Subcutaneous abdominal adipose tissue (tissue), 5 donors: ENCODE data around the gene ACER3.
"Not testable (repeated sequence)": the region's sequence is repeated elsewhere in the genome, so short reads cannot be mapped to it uniquely, and the experiment has no call there.

Source experiments
- H3K27ac ChIP-seq: one replicate; pipeline ENCODE4 v1.7.0; 2013; ENCODE audit warnings: low read depth, mild to moderate bottlenecking, inconsistent platforms, low read length, moderate library complexity
- H3K27me3 ChIP-seq, 5 donors: one replicate each; pipeline ENCODE4 v1.7.0; 2013; ENCODE audit warnings: low read length in 5 of 5, inconsistent platforms in 1 of 5; ENCODE audit not compliant: control insufficient read depth in 5 of 5, insufficient read depth in 4 of 5
- H3K36me3 ChIP-seq, 5 donors: one replicate each; pipeline ENCODE4 v1.7.0; 2013; ENCODE audit warnings: low read length in 5 of 5; ENCODE audit not compliant: control insufficient read depth in 5 of 5, insufficient read depth in 5 of 5
- H3K4me1 ChIP-seq, 5 donors: one replicate each; pipeline ENCODE4 v1.7.0; 2013; ENCODE audit warnings: low read length in 5 of 5, mild to moderate bottlenecking in 3 of 5, moderate library complexity in 1 of 5; ENCODE audit not compliant: control insufficient read depth in 5 of 5, insufficient read depth in 5 of 5
- H3K4me3 ChIP-seq, 5 donors: one replicate each; pipeline ENCODE4 v1.7.0; 2013; ENCODE audit warnings: low read length in 5 of 5, low read depth in 1 of 5
- H3K9ac ChIP-seq, 5 donors: one replicate each; pipeline ENCODE4 v1.7.0; 2013; ENCODE audit warnings: low read length in 5 of 5, mild to moderate bottlenecking in 4 of 5, moderate library complexity in 3 of 5
- H3K9me3 ChIP-seq, 5 donors: one replicate each; pipeline ENCODE4 v1.7.0; 2013; ENCODE audit warnings: low read length in 5 of 5; ENCODE audit not compliant: control insufficient read depth in 5 of 5
- donor health status: healthy.
- donor health status: healthy.
- donor health status: healthy.
- donor health status: healthy.
- donor health status: healthy.

Gene ACER3

GRCh38 chr11:76846441-76846840, 14.3 kb upstream of the ACER3 start:
- Histone ChIP-seq H3K9me3 (no peaks in the 10 kb centered on the region), H3K27me3 (no peaks in the 10 kb centered on the region), H3K4me1 (peaks cover 3 to 20% (median 8%) of the 10 kb centered on the region in 5 donors), H3K4me3 (no peak overlapping the region), H3K9ac (no peak overlapping the region), H3K36me3 (no peaks in the 10 kb centered on the region), H3K27ac (no peak overlapping the region)

DNA sequence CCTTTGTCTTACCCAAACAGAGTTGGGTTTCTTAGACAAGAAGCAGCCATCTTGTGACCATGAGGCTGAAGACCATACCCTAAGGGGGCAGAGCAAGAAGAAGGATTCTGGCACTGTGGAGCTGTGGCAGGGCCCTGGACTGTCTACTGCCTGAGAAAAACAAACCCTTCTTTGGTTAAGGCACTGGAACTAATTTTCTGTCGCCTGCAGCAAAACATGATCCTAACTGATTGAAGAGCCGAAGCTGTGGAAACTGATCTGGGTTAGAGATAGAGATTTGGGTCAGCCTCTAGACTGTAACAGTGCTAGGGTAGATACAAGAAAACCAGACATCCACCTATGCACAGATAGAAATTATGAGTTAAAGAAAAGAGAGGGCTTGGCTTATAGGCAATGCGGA, 11.3 kb upstream of the ACER3 start:
- H3K36me3 ChIP-seq = no peaks in the 10 kb centered on the region
- H3K4me3 ChIP-seq = no peak overlapping the region
- H3K27me3 ChIP-seq = no peaks in the 10 kb centered on the region
- no peak overlapping the region for H3K27ac ChIP-seq
- peaks cover 3 to 20% (median 8%) of the 10 kb centered on the region in 5 donors for H3K4me1 ChIP-seq
- H3K9ac ChIP-seq = no peak overlapping the region
- H3K9me3 ChIP-seq = no peaks in the 10 kb centered on the region

DNA sequence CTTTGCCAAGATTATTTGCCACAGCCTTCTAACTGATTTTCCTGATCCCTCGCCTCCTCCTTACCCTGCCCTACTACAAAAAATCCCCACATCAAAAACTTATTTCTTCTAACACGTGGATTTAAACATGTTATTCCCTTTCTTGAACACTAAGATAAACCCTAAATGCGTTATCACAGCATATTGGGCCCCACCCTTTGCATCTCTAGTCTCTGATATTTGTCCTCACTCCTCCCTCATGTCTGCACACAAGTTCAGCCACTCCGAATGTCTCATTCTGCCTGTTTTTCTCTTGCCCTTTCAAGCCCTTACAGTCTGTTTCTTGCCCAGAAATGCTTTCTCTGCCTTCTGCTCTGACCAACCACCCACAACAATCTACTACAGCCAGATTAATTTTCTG, 10.6 kb upstream of the ACER3 start:
- Histone ChIP-seq H3K27ac (no peak overlapping the region), H3K4me3 (no peak overlapping the region), H3K36me3 (no peaks in the 10 kb centered on the region), H3K9ac (no peak overlapping the region), H3K27me3 (no peaks in the 10 kb centered on the region), H3K9me3 (no peaks in the 10 kb centered on the region), H3K4me1 (peaks cover 3 to 20% (median 8%) of the 10 kb centered on the region in 5 donors)

GRCh38 chr11:76850815-76851214, 9.9 kb upstream of the ACER3 start:
- no peak overlapping the region for H3K27ac ChIP-seq

GRCh38 chr11:76854709-76855108, 6.0 kb upstream of the ACER3 start:
- Histone ChIP-seq H3K27ac (no peak overlapping the region), H3K4me3 (no peak overlapping the region), H3K4me1 (peaks cover 3 to 18% (median 5%) of the 10 kb centered on the region in 5 donors), H3K27me3 (no peaks in the 10 kb centered on the region), H3K9me3 (no peaks in the 10 kb centered on the region), H3K36me3 (no peaks in the 10 kb centered on the region), H3K9ac (no peak overlapping the region)

More at GRCh38 chr11:76850815-76851214, 9.9 kb upstream of the ACER3 start:
- Histone ChIP-seq H3K4me1 (peaks cover 3 to 20% (median 8%) of the 10 kb centered on the region in 5 donors), H3K9ac (no peak overlapping the region), H3K27me3 (no peaks in the 10 kb centered on the region), H3K36me3 (no peaks in the 10 kb centered on the region), H3K9me3 (no peaks in the 10 kb centered on the region), H3K4me3 (no peak overlapping the region)

- H3K9me3 ChIP-seq, H3K4me3 ChIP-seq, H3K36me3 ChIP-seq, H3K9ac ChIP-seq, H3K27ac ChIP-seq, H3K27me3 ChIP-seq: not testable (repeated sequence)
- H3K4me1 ChIP-seq = peaks cover 2 to 17% (median 10%) of the 10 kb centered on the region in 5 donors
Measured at GRCh38 chr11:76855670-76856069, 5.0 kb upstream of the ACER3 start.

DNA sequence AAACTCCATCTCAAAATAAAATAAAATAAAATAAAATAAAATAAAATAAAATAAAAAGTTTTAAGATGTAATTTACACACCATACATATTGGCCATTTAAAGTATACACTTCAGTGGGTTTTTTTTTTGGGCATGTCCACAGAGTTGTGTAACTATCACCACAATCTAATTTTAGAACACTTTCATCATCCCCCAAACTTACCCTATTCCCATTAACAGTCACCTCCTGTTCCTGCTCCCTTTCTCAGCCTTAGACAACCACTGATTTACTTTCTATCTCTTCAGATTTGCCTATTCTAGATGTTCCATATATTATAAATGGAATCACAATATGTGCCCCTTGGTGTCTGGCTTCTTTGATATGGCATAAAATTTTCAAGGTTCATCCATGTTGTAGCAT, 4.6 kb upstream of the ACER3 start:
- H3K27me3 ChIP-seq = no peaks in the 10 kb centered on the region
- H3K9me3 ChIP-seq = no peaks in the 10 kb centered on the region
- H3K4me1 ChIP-seq = peaks cover 0 to 13% (median 10%) of the 10 kb centered on the region in 5 donors
- no peak overlapping the region for H3K9ac ChIP-seq
- no peak overlapping the region for H3K27ac ChIP-seq
- H3K36me3 ChIP-seq = no peaks in the 10 kb centered on the region
- H3K4me3 ChIP-seq = no peak overlapping the region

DNA sequence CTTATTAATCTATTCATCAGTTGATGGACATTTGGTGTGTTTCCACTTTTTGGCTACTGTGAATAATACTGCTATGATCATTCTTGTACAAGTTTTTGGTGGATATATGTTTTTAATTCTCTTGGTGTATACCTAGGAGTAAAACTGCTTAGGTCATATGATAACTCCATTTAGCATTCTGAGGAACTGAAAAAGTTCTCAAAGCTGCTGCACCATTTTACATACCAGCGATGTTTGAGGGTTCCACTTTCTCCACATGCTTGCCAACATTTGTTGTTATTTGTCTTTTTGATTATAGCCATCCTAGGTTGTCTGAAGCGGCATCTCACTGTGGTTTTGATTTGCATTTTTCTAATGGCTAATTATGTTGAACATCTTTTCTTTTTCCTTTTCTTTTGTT, 4.1 kb upstream of the ACER3 start:
- Histone ChIP-seq H3K27ac (no peak overlapping the region), H3K9ac (no peak overlapping the region), H3K4me3 (no peak overlapping the region), H3K4me1 (peaks cover 3 to 16% (median 14%) of the 10 kb centered on the region in 5 donors), H3K36me3 (no peaks in the 10 kb centered on the region), H3K9me3 (no peaks in the 10 kb centered on the region), H3K27me3 (no peaks in the 10 kb centered on the region)

- no peaks in the 10 kb centered on the region for H3K9me3 ChIP-seq
- H3K4me1 ChIP-seq = peaks cover 8 to 29% (median 27%) of the 10 kb centered on the region in 5 donors
- no peaks in the 10 kb centered on the region for H3K36me3 ChIP-seq
- no peaks in the 10 kb centered on the region for H3K27me3 ChIP-seq
- no peak overlapping the region for H3K27ac ChIP-seq
- H3K9ac ChIP-seq = no peak overlapping the region
- no peak overlapping the region for H3K4me3 ChIP-seq
Measured at GRCh38 chr11:76857781-76858410, 2.8 kb upstream of the ACER3 start.

GRCh38 chr11:76859708-76860227, 950 bp upstream of the ACER3 start:
- H3K9me3 ChIP-seq = no peaks in the 10 kb centered on the region
- H3K27me3 ChIP-seq = no peaks in the 10 kb centered on the region
- H3K27ac ChIP-seq = peak overlapping the region; percentile 89
- H3K36me3 ChIP-seq = no peaks in the 10 kb centered on the region
- no peak overlapping the region for H3K9ac ChIP-seq
- peaks cover 10 to 41% (median 40%) of the 10 kb centered on the region in 5 donors for H3K4me1 ChIP-seq
- no peak overlapping the region for H3K4me3 ChIP-seq
